Fibroblast of lung (primary cell): Measurements from ENCODE around the gene LRRC8E.

Experiments used
- CTCF ChIP-seq, 2 donors: IDR thresholded peaks in 1 of 2; conservative IDR thresholded peaks in 1 of 2; 1 replicate in 1 of 2; 2 replicates in 1 of 2; pipeline ENCODE4 v1.5.1; 2011 to 2012; ENCODE audit warnings: low read length in 2 of 2, control low read depth in 1 of 2, inconsistent platforms in 1 of 2, low read depth in 1 of 2, mild to moderate bottlenecking in 1 of 2
- EZH2 ChIP-seq: IDR thresholded peaks from 2 replicates; pipeline ENCODE4 v1.5.1; 2012; ENCODE audit warnings: low read length, control low read depth, mild to moderate bottlenecking; ENCODE audit errors: missing control alignments

GRCh38 chr19:7864690-7865074 lies 23.6 kb upstream of the LRRC8E start:
- no peak for TF ChIP-seq CTCF (conservative IDR thresholded peaks at IDR 0.05 in 1 of 2, IDR thresholded peaks at IDR 0.05 in 1 of 2; ENCODE audit: low read depth in 1 of 2, low read length in 2 of 2)
- TF ChIP-seq EZH2: no peak
